RWPE2 (cell line): ENCODE measurements around the gene CFAP157.

Experiments
- ATAC-seq: fragments of 200-7000 bp; cut with Tn5 transposase; 3 replicates; pipeline ENCODE4 v1.9.1; 2021; ENCODE audit warnings: low read depth
- DNase-seq: peaks from one replicate; pipeline ENCODE4 v3.0.0-alpha.2; 2020; ENCODE audit warnings: low spot score
- H3K27ac ChIP-seq: fragments of 450-650 bp; 2 replicates; pipeline ENCODE4 v1.5.1; 2017; ENCODE audit warnings: mild to moderate bottlenecking; ENCODE audit not compliant: poor library complexity, severe bottlenecking
- H3K27me3 ChIP-seq: fragments of 250-450 bp; sonication (Bioruptor Pico); 2 replicates; pipeline ENCODE4 v1.5.1; 2021; ENCODE audit warnings: mild to moderate bottlenecking, moderate library complexity; ENCODE audit not compliant: insufficient read depth, poor library complexity, severe bottlenecking
- H3K36me3 ChIP-seq: fragments of 250-450 bp; sonication (Bioruptor Pico); 2 replicates; pipeline ENCODE4 v1.5.1; 2020; ENCODE audit warnings: low read depth, mild to moderate bottlenecking, moderate library complexity
- H3K4me1 ChIP-seq: fragments of 250-450 bp; sonication (Bioruptor Pico); 2 replicates; pipeline ENCODE4 v1.5.1; 2021; ENCODE audit warnings: mild to moderate bottlenecking, moderate library complexity; ENCODE audit not compliant: insufficient read depth, poor library complexity, severe bottlenecking
- H3K4me3 ChIP-seq: fragments of 250-450 bp; sonication (Bioruptor Pico); 2 replicates; pipeline ENCODE4 v1.5.1; 2021; ENCODE audit warnings: mild to moderate bottlenecking, moderate library complexity; ENCODE audit not compliant: severe bottlenecking
- H3K9me3 ChIP-seq: fragments of 250-450 bp; sonication (Bioruptor Pico); 2 replicates; pipeline ENCODE4 v1.5.1; 2021; ENCODE audit warnings: mild to moderate bottlenecking, moderate library complexity; ENCODE audit not compliant: severe bottlenecking
- TF ChIP-seq, protein P1 (sequence below): fragments of 450-650 bp; IDR thresholded peaks from one replicate; pipeline ENCODE4 v1.5.1; 2017; ENCODE audit warnings: mild to moderate bottlenecking, moderate library complexity; ENCODE audit not compliant: poor library complexity, severe bottlenecking

The CFAP157 gene

GRCh38 chr9:127762111-127762676 lies 55.4 kb downstream of the CFAP157 start:
- H3K27me3 ChIP-seq = no peaks in the 10 kb centered on the region
- H3K27ac ChIP-seq = no peak overlapping the region
- DNase-seq (no peak), ATAC-seq (no peak)
- TF ChIP-seq, protein P1, sequence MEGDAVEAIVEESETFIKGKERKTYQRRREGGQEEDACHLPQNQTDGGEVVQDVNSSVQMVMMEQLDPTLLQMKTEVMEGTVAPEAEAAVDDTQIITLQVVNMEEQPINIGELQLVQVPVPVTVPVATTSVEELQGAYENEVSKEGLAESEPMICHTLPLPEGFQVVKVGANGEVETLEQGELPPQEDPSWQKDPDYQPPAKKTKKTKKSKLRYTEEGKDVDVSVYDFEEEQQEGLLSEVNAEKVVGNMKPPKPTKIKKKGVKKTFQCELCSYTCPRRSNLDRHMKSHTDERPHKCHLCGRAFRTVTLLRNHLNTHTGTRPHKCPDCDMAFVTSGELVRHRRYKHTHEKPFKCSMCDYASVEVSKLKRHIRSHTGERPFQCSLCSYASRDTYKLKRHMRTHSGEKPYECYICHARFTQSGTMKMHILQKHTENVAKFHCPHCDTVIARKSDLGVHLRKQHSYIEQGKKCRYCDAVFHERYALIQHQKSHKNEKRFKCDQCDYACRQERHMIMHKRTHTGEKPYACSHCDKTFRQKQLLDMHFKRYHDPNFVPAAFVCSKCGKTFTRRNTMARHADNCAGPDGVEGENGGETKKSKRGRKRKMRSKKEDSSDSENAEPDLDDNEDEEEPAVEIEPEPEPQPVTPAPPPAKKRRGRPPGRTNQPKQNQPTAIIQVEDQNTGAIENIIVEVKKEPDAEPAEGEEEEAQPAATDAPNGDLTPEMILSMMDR = no peak
- no peak overlapping the region for H3K4me3 ChIP-seq
- H3K4me1 ChIP-seq = no peaks in the 10 kb centered on the region
- no peaks in the 10 kb centered on the region for H3K9me3 ChIP-seq
- no peaks in the 10 kb centered on the region for H3K36me3 ChIP-seq

GRCh38 chr9:127763918-127764384 lies 57.2 kb downstream of the CFAP157 start:
- Histone ChIP-seq H3K27me3 (no peaks in the 10 kb centered on the region), H3K4me1 (no peaks in the 10 kb centered on the region)
- no peak for DNase-seq

GRCh38 chr9:127765418-127765817 lies 58.6 kb downstream of the CFAP157 start:
- Histone ChIP-seq H3K27me3 (no peaks in the 10 kb centered on the region), H3K27ac (no peak overlapping the region), H3K4me3 (no peak overlapping the region), H3K9me3 (no peaks in the 10 kb centered on the region), H3K36me3 (no peaks in the 10 kb centered on the region), H3K4me1 (peaks cover under 1% of the 10 kb centered on the region)
- TF ChIP-seq, protein P1 = no peak
- no peak for ATAC-seq
- DNase-seq = no peak

More at GRCh38 chr9:127763918-127764384, 57.2 kb downstream of the CFAP157 start:
- Histone ChIP-seq H3K36me3 (no peaks in the 10 kb centered on the region), H3K9me3 (no peaks in the 10 kb centered on the region), H3K27ac (no peak overlapping the region), H3K4me3 (no peak overlapping the region)
- TF ChIP-seq, protein P1 = no peak
- peak; percentile 60; the same call in 2 of the 3 replicates for ATAC-seq
